Epithelial cell of esophagus (primary cell): ENCODE results near the gene HEPN1.

Experiments used
- DNase-seq: peaks from one replicate; pipeline ENCODE4 v3.0.0; 2010; ENCODE audit warnings: low read depth
- H3K4me3 ChIP-seq: 2 replicates; pipeline ENCODE4 v1.5.1; 2011; ENCODE audit warnings: mild to moderate bottlenecking, low read length, control low read depth
- TF ChIP-seq, protein P1 (sequence below): IDR thresholded peaks from 2 replicates; pipeline ENCODE4 v1.5.1; 2011; ENCODE audit warnings: low read depth, mild to moderate bottlenecking, low read length, control low read depth, inconsistent platforms; ENCODE audit not compliant: insufficient read depth; ENCODE audit errors: missing control alignments

HEPN1 gene

GRCh38 chr11:124895471-124895971 lies 23.5 kb upstream of the HEPN1 start:
- no peak for DNase-seq
- no peak overlapping the region for H3K4me3 ChIP-seq
- TF ChIP-seq, protein P1, sequence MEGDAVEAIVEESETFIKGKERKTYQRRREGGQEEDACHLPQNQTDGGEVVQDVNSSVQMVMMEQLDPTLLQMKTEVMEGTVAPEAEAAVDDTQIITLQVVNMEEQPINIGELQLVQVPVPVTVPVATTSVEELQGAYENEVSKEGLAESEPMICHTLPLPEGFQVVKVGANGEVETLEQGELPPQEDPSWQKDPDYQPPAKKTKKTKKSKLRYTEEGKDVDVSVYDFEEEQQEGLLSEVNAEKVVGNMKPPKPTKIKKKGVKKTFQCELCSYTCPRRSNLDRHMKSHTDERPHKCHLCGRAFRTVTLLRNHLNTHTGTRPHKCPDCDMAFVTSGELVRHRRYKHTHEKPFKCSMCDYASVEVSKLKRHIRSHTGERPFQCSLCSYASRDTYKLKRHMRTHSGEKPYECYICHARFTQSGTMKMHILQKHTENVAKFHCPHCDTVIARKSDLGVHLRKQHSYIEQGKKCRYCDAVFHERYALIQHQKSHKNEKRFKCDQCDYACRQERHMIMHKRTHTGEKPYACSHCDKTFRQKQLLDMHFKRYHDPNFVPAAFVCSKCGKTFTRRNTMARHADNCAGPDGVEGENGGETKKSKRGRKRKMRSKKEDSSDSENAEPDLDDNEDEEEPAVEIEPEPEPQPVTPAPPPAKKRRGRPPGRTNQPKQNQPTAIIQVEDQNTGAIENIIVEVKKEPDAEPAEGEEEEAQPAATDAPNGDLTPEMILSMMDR, result no peak

DNA sequence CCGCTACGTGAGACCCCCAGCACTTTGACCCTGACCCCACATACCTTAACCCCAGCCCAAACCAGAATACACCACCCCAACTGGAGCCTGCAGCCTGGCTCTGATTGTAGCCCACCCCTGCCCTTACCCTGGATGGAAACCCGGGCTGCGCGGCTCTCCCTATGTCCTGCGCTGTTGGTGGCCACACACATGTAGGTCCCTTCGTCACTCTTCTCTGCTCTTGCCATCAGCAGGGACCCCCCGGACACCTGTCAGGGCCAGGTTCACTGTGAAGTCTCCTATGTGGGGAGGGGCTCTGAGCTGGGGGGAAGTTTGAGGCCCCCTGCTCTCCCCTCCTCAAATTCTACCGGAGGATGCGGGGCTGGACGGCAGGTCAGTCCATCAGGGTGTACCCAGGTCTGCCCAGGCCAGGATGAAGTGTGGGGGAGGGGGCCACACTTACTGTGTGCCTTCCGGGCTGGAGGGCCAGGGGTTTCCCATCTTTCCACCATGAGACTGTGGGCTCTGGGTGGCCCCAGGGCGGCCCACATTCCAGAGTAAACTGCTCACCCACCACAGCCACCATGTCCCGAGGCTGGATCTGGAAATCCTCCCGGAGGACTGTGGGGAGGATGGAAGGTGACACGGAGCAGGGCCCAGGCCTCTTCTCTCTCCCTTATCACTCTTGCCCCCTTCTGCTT lies 22.8 kb upstream of the HEPN1 start:
- TF ChIP-seq, protein P1, result no peak
- no peak for DNase-seq
- no peak overlapping the region for H3K4me3 ChIP-seq

DNA sequence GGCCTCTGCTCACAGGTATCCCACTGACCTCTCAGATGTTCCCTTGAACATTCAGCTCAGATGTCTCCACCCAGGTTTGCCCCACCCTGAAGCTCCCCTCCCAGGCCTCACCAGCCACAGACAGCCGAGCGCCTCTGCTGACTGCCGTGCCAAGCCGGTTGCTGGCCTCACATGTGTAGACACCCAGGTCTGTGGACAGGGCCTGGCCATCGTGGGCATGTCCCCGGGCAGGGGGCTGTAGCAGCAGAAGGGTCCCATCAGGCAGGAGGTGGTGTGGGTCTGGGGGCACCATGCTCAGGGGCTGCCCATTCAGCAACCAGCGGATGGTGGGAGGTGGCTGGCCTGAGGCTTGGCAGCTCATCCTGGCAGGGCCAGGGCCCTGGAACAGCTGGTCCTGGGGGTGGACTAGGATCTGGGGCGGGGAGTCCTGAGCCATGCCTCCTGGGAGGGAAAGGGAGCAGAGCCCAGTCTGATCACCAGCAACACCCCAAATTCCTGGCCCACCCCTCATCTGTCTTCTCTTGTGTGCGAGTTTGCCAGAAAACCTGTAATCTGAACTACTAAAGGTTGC lies 22.1 kb upstream of the HEPN1 start:
- H3K4me3 ChIP-seq, result no peak overlapping the region
- DNase-seq, result no peak
- TF ChIP-seq, protein P1, result no peak

- H3K4me3 ChIP-seq, result no peak within 1 kb of the TSS
- no peak for DNase-seq
- TF ChIP-seq, protein P1, result no peak
Measured at GRCh38 chr11:124897674-124898262, 21.3 kb upstream of the HEPN1 start, which contains the start of gene ROBO4. ROBO4 (minus strand) TSS chr11:124897865; CDS start chr11:124897795, 70 bp downstream.

- TF ChIP-seq, protein P1, result peak; percentile 26
- peak; percentile 92 for DNase-seq
- H3K4me3 ChIP-seq, result no peak overlapping the region
Measured at GRCh38 chr11:124898263-124898680, 20.8 kb upstream of the HEPN1 start.

DNA sequence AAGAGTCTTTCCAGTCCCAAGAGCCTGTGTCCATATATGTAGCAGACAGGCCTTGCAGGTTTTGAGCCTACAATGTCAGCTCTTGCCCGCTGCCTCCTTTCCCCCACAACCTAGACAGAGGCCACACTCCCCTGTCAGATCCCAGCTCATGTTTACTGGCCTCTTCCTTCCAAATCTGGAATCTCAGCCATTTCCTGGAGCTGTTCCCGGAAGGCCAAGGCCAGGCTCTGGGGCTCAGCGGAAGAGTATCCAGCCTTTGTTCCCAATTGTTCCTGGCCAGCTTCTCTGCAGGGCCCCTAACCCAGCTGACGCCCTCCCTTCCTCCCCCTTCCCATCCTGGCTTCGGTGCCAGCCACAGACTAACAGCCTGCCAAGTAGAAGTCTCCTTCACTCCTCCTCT lies 20.3 kb upstream of the HEPN1 start:
- no peak for DNase-seq
- TF ChIP-seq, protein P1, result no peak
- H3K4me3 ChIP-seq, result no peak overlapping the region
